Activated CD8-positive, alpha-beta memory T cell treated with anti-CD3 and anti-CD28 coated beads for 36 hours (primary cell): ENCODE data around the gene TNP2. TPM values are rescaled to one million over a fixed set of nuclear protein-coding genes. Genes with fewer than 3 reads are reported as not detected.

Experiments used
- CTCF ChIA-PET: fragments of 350-600 bp; sonication (Branson Sonifier 250); formaldehyde crosslinking; loops from one replicate; lab custom pipeline; 2021; ENCODE audit warnings: antibody characterized with exemption; lab: Charles Lee
- POLR2A ChIA-PET: fragments of 350-600 bp; sonication (Branson Sonifier 250); formaldehyde crosslinking; loops from one replicate; lab custom pipeline; 2021; ENCODE audit warnings: antibody characterized with exemption; lab: Charles Lee
- total RNA-seq, 2 experiments: library from RNA; stranded (reverse); gene quantifications; one replicate each; pipeline ENCODE4 v1.2.3, GENCODE V29; 2021

TNP2 gene
- total RNA-seq, 2 experiments from 2014 or later, result not detected

GRCh38 chr16:11285842-11286241 lies 16.7 kb upstream of the TNP2 start:
- CTCF ChIA-PET, result interaction anchor here (0.5 to 1.9 kb wide), 6 partner anchors 12 to 321 kb away, joined by 3 to 8 read pairs (median 3); no protein-coding TSS in a partner anchor
- POLR2A ChIA-PET, result no interaction called here

DNA sequence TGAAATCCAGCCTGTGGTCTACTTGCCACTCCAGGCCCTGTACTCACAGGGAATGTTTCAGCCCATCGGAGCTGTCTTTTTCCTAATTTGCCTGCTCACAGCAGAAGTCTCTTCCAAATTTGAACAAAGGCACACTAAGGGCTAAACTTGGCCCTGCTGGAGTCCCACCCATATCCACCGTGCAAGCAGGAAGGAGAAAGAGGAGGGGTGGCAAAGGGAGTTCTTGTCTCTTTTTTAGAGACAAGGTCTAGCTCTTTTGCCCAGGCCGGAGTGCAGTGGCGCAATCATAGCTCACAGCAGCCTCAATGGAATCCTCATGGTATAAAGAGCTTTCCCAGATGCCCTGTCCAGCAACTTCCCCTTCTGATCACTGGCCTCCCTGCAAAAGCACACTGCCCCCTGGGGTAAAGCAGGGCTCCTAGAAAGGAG lies 14.7 kb upstream of the TNP2 start:
- CTCF ChIA-PET, result no interaction called here

DNA sequence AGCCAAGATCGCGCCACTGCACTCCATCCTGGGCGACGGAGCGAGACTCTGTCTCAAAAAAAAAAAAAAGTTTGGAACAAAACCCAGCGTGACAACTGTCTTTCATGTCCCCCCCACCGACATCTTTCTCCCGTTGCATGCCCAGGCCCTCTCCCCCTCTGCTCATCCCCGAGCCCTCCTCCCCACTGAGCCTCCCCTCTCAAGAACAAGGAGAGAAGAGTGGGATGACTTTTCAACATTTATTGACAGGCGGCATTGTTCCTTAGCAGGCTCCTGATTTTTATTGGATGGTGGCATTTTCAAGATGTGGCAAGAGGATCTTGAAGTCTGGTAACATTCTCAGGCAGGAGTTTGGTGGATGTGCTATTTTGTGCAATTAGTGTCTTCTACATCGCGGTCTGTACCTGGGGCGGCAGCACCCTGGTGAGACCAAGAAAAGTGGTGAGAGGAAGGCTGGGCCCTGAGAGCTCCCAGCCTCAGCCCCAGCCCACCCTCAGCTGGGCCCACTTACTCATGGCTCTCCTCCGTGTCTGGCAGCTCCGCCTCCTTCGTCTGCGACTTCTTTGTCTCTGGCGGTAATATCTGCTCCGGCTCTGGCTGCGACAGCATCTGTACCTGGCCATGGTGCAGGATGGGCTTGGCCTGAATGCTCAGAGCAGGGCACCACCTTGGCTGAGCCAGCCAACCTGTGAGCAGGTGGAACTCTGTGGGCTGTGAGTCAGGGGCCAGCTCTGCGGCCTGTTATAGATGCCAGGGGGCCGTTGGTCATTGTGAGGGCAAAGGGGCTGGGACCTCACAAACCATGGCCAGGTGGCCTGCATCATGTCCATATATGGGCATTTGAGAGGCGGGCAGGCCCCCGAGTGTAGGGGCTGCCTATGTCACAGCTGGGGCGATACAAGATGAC lies 11.7 kb upstream of the TNP2 start, which contains the start of gene PRM1:
Gene PRM1 (minus strand): TSS at position 715 of the 907 bp plus-strand sequence. CDS start 92 bp downstream, at position 623.
- ChIA-PET POLR2A (no interaction called here), CTCF (interaction anchor here (0.6 to 1.3 kb wide), 3 partner anchors 11 to 91 kb away, joined by 3 to 5 read pairs (median 4); no protein-coding TSS in a partner anchor)

More for the DNA sequence above, 14.7 kb upstream of the TNP2 start:
- POLR2A ChIA-PET, result no interaction called here

DNA sequence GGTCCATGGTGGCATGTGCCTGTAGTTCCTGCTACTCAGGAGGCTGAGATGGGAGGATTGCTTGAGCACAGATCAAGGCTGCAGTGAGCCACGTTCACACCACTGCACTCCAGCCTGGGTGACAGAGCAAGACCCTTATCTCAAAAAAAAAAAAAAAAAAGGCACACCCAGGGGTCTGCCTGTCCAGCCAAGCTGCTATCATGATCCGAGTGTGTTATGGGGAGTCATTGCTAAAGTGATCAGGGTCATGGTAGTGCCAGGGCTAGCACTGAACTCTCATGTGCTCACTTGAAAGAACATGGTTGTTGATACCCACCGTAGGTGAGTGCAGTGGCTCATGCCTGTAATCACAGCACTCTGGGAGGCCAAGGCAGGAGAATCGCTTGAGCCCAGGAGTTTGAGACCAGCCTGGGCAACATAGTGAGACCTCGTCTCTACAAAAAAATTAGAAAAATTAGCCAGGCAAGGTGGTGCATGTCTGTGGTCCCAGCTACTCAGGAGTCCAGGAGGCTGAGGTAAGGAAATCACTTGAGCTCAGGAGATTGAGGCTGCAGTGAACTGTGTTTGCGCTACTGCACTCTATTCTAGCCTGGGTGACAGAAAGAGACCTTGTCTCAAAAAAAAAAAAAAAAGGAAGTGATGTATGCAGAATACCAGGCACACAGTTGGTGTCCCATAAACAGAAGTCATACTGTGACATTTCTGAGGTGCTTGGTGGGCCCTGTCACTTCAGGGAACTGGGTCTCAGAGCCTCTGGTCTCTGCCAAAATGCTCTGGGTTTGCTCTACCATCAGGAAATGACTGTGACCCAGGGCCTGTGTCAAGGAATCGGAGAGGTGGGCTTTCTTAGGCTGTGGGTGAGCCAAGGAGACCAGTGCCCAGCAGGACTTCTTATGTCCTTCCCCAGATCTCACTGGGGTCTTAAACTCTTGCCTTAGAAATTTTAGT lies 9.8 kb upstream of the TNP2 start:
- ChIA-PET POLR2A (no interaction called here), CTCF (interaction anchor here (1.0 to 1.3 kb wide), 2 partner anchors 15 to 93 kb away, joined by 3 to 4 read pairs; no protein-coding TSS in a partner anchor)

- POLR2A ChIA-PET, result no interaction called here
- CTCF ChIA-PET, result no interaction called here
These were observed 8.6 kb upstream of the TNP2 start for GRCh38 chr16:11277607-11278337.

DNA sequence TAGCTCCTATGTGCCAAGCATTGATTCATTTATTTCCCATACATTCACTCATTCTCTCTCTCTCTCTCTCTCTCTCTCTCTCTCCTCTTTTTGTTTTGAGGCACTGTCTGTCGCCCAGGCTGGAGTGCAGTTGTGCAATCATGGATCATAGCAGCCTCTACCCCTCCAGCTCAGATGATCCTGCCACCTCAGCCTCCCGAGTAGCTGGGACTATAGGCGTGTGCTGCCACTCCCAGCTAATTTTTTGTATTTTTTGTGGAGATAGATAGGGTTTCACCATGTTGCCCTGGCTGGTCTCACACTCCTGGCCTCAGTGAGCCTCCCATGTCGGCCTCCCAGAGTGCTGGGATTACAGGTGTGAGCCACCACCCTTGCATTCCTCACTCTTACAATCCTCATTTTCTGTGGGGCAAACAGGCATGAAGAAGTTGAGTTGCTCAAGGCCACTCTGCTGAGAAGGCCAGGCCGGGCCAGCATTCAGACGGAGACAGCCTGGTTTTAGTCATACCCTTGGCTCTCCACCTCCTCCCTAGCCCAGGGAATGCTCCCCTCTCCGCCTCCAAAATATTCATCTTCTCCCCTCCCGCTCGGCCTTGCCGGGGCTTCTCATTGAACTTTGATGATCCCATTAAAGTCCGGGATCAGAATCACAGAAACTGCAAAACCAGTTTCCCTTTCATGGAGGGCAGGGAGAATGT lies 7.9 kb upstream of the TNP2 start:
- ChIA-PET CTCF (no interaction called here), POLR2A (interaction anchor here (0.7 kb wide), 1 partner anchor 420 kb away, joined by 3 read pairs; no protein-coding TSS in a partner anchor)

GRCh38 chr16:11276143-11276895 lies 7.2 kb upstream of the TNP2 start, which contains the start of gene PRM2:
Gene PRM2, minus strand, starts transcription at chr16:11276480. Its CDS starts 110 bp downstream, at chr16:11276370.
- CTCF ChIA-PET, result no interaction called here
- POLR2A ChIA-PET, result interaction anchor here (0.7 kb wide), 1 partner anchor 420 kb away, joined by 3 read pairs; no protein-coding TSS in a partner anchor

DNA sequence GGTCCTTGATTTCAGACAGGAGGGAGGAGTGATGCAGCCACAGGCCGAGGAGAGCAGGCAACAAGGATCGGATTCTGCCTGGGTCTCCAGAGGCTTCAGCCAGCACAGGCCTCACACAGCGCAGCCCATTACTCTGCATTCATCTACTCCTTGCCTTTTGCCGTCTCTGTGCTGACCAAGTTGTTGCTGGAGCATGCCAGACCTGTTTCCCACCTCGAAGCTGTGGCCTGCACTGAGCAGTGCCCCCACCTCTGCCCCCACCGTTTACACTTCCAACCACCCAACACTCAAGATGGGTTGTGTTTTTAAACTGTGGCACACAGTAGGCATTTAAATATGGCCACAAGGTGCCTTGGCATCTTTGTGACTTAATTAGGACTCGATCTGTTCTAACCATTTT lies 5.8 kb upstream of the TNP2 start:
- CTCF ChIA-PET, result interaction anchor here (0.6 kb wide), 1 partner anchor 14 kb away, joined by 3 read pairs; no protein-coding TSS in a partner anchor
- POLR2A ChIA-PET, result no interaction called here

- POLR2A ChIA-PET, result interaction anchor here (0.6 kb wide), 1 partner anchor 49 kb away, joined by 3 read pairs; no protein-coding TSS in a partner anchor
- CTCF ChIA-PET, result interaction anchor here (1.0 kb wide), 1 partner anchor 302 kb away, joined by 3 read pairs; no protein-coding TSS in a partner anchor
These were observed 4.7 kb upstream of the TNP2 start for GRCh38 chr16:11273721-11274324.

GRCh38 chr16:11272921-11273720 lies 4.0 kb upstream of the TNP2 start, which contains the start of gene PRM3:
Gene PRM3, minus strand, starts transcription at chr16:11273629. Its CDS starts 34 bp downstream, at chr16:11273595.
- ChIA-PET CTCF (interaction anchor here (0.6 kb wide), 1 partner anchor 22 kb away, joined by 3 read pairs; no protein-coding TSS in a partner anchor), POLR2A (no interaction called here)

GRCh38 chr16:11272484-11272883 lies 3.4 kb upstream of the TNP2 start:
- CTCF ChIA-PET, result no interaction called here
- POLR2A ChIA-PET, result no interaction called here

DNA sequence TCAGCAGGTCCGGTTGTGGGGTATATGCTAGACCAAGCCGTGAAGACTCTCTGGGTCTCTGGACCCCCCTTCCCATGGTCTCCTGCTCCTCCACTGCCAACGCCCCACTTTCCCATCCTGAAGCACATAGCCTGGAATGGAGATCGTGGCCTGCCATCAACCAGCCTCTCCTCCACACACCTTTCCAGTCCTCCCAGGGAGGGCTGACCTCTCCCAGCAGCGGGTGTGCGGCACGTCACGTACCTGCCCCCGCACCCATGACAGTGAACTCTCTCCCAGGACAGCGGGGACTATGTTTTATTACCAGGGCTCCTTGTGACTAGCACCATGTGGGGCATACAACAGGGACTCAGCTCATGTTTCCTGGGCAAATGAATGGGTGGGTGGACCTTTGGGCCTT lies 2.5 kb upstream of the TNP2 start:
- ChIA-PET CTCF (no interaction called here), POLR2A (no interaction called here)

- ChIA-PET CTCF (interaction anchor here (1.3 kb wide), 1 partner anchor 306 kb away, joined by 3 read pairs; no protein-coding TSS in a partner anchor), POLR2A (no interaction called here)
These were observed 1.6 kb upstream of the TNP2 start for GRCh38 chr16:11270602-11271162.

DNA sequence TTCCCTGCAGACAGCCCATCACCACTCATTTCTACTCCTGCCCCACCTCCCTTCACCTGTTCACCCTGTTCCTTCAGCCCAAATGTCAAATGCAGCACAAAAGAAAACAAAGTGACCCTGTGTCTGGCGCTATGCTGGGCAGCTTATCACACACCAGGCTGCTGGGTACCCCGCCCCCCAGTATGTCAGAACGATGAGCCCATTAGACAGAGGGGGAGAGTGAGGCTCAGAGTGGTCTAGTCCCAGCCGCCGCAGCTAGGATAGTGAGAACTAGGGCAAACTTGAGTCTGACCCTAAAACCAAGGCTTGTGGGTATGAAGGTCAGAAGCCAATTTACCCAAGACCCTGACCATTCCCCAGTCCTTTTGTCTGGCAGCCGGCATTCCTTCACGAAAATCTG lies 4.0 kb downstream of the TNP2 start:
- ChIA-PET POLR2A (interaction anchor here (0.8 kb wide), 1 partner anchor 10 kb away, joined by 4 read pairs; the partner anchor contains the start of gene SOCS1), CTCF (no interaction called here)
